Measurements from ENCODE around the gene PFN3. TPM values are rescaled to one million over a fixed set of nuclear protein-coding genes. Genes with fewer than 3 reads are reported as not detected.

PFN3 gene
- total RNA-seq, 1 experiment from 2014 or later: not detected

GRCh38 chr5:177355868-177356168, 44.6 kb downstream of the PFN3 start:
- H3K27ac ChIP-seq: no peak overlapping the region
- CTCF ChIA-PET: no interaction called here
- H4K20me1 ChIP-seq (ENCODE audit: insufficient read depth): no peaks in the 10 kb centered on the region
- TF ChIP-seq EZH2 (IDR thresholded peaks at IDR 0.05; ENCODE audit: low read depth) (no peak), CTCF (conservative IDR thresholded peaks at IDR 0.05) (no peak)
- H2AFZ ChIP-seq: no peak overlapping the region
- H3K27me3 ChIP-seq (ENCODE audit: insufficient read depth, low read depth): peaks cover 14% of the 10 kb centered on the region; the same call in 1 of the 2 replicates
- H3K79me2 ChIP-seq (ENCODE audit: low read depth): peaks cover 5% of the 10 kb centered on the region
- POLR2A ChIA-PET (ENCODE audit: unreplicated experiment): no interaction called here
- peaks cover 4% of the 10 kb centered on the region; the same call in 1 of the 2 replicates for H3K4me1 ChIP-seq (replicated peaks; ENCODE audit: insufficient read depth)
- DNase-seq: no peak
- no TSS peak for BruUV-seq (replicated peaks)
- no peaks in the 10 kb centered on the region for H3K9me2 ChIP-seq (ENCODE audit: insufficient read depth)
- H3K9me3 ChIP-seq (ENCODE audit: insufficient read depth, low read depth): no peaks in the 10 kb centered on the region
- intact Hi-C loops (cut with micrococcal nuclease; ENCODE audit: unreplicated experiment): no loop called here
- 0 out of 2 replicates have a peak, but pooled peaks cover 3% of the 10 kb centered on the region for H3F3A ChIP-seq (ENCODE audit: insufficient read depth, low read depth)
- H3K36me3 ChIP-seq (ENCODE audit: low read depth): no peaks in the 10 kb centered on the region
- H3K4me3 ChIP-seq: no peak overlapping the region
- no peak overlapping the region for H3K4me2 ChIP-seq

- H4K20me1 ChIP-seq (ENCODE audit: insufficient read depth): no peaks in the 10 kb centered on the region
- no peak overlapping the region for H3K27ac ChIP-seq
- H3K4me3 ChIP-seq: no peak overlapping the region
- no peak overlapping the region for H3K4me2 ChIP-seq
- peaks cover 7% of the 10 kb centered on the region for H3K4me1 ChIP-seq (replicated peaks; ENCODE audit: insufficient read depth)
- no peak for TF ChIP-seq CTCF (conservative IDR thresholded peaks at IDR 0.05)
- no peak for TF ChIP-seq EZH2 (IDR thresholded peaks at IDR 0.05; ENCODE audit: low read depth)
- CTCF ChIA-PET: no interaction called here
- H3K9me3 ChIP-seq (ENCODE audit: insufficient read depth, low read depth): no peaks in the 10 kb centered on the region
- H3F3A ChIP-seq (ENCODE audit: insufficient read depth, low read depth): 0 out of 2 replicates have a peak, but pooled peaks cover 3% of the 10 kb centered on the region
- H3K9me2 ChIP-seq (ENCODE audit: insufficient read depth): no peaks in the 10 kb centered on the region
- DNase-seq: no peak
- no peak overlapping the region for H2AFZ ChIP-seq
- BruUV-seq (replicated peaks): no TSS peak
- H3K79me2 ChIP-seq (ENCODE audit: low read depth): peaks cover 10% of the 10 kb centered on the region
- peaks cover 14% of the 10 kb centered on the region; the same call in 1 of the 2 replicates for H3K27me3 ChIP-seq (ENCODE audit: insufficient read depth, low read depth)
- POLR2A ChIA-PET (ENCODE audit: unreplicated experiment): no interaction called here
- no peaks in the 10 kb centered on the region for H3K36me3 ChIP-seq (ENCODE audit: low read depth)
- intact Hi-C loops (cut with micrococcal nuclease; ENCODE audit: unreplicated experiment): no loop called here
Observed at GRCh38 chr5:177355162-177355867, 45.1 kb downstream of the PFN3 start.

- Histone ChIP-seq H3K79me2 (ENCODE audit: low read depth) (peaks cover 17% of the 10 kb centered on the region), H3K4me2 (no peak overlapping the region), H4K20me1 (ENCODE audit: insufficient read depth) (no peaks in the 10 kb centered on the region), H3K27ac (no peak overlapping the region), H3F3A (ENCODE audit: insufficient read depth, low read depth) (0 out of 2 replicates have a peak, but pooled peaks cover 3% of the 10 kb centered on the region), H3K9me2 (ENCODE audit: insufficient read depth) (no peaks in the 10 kb centered on the region), H3K36me3 (ENCODE audit: low read depth) (no peaks in the 10 kb centered on the region), H3K4me3 (no peak overlapping the region), H3K9me3 (ENCODE audit: insufficient read depth, low read depth) (no peaks in the 10 kb centered on the region), H3K4me1 (replicated peaks; ENCODE audit: insufficient read depth) (peaks cover 13% of the 10 kb centered on the region), H3K27me3 (ENCODE audit: insufficient read depth, low read depth) (peaks cover 14% of the 10 kb centered on the region; the same call in 1 of the 2 replicates), H2AFZ (no peak overlapping the region)
- DNase-seq: no peak
- ChIA-PET POLR2A (ENCODE audit: unreplicated experiment) (no interaction called here), CTCF (no interaction called here)
- no TSS peak for BruUV-seq (replicated peaks)
- TF ChIP-seq CTCF (conservative IDR thresholded peaks at IDR 0.05) (no peak), EZH2 (IDR thresholded peaks at IDR 0.05; ENCODE audit: low read depth) (no peak)
- intact Hi-C loops (cut with micrococcal nuclease; ENCODE audit: unreplicated experiment): loop anchor here (5.0 kb wide), 1 partner anchor 38 kb away; no protein-coding TSS in a partner anchor
Observed at GRCh38 chr5:177354711-177355110, 45.8 kb downstream of the PFN3 start.
